ENCODE results near the gene JAZF1.

Gene JAZF1

DNA sequence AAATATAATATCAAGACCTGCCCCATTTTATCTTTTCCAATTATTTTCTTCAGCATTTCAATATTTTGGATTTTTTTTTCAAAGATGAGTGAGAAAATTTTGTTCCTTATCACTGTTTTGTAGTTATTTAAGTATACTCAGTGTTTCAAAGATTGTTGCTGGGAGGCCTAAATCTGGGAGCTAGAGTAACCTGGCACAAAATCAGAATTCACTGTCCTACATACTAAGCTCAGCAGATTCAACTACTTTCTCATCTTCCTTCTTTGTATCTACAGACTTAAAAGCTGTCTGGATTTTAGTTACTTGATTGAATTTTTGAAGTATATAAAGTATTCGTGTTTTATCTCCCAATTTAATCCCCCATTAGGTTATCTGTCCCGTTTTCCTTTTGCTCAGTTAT is 354.7 kb downstream of the JAZF1 start:
- Histone ChIP-seq H3K4me3 (ENCODE audit: insufficient read depth, low read length, poor library complexity, severe bottlenecking) (no peak overlapping the region), H4K20me1 (ENCODE audit: low read depth, low read length) (no peaks in the 10 kb centered on the region), H3F3A (ENCODE audit: insufficient read depth) (no peaks in the 10 kb centered on the region), H3K9ac (ENCODE audit: low read length) (no peak overlapping the region), H2AFZ (ENCODE audit: low read depth, low read length, severe bottlenecking) (no peak overlapping the region), H3K9me3 (ENCODE audit: insufficient read depth, low read length) (no peaks in the 10 kb centered on the region), H3K27me3 (ENCODE audit: low read length) (no peaks in the 10 kb centered on the region), H3K79me2 (ENCODE audit: insufficient read depth, low read length) (no peaks in the 10 kb centered on the region), H3K4me2 (ENCODE audit: low read depth, low read length, poor library complexity, severe bottlenecking) (no peak overlapping the region), H3K9me2 (replicated peaks; ENCODE audit: insufficient read depth, low read length) (no peaks in the 10 kb centered on the region), H3K36me3 (ENCODE audit: low read length) (peaks cover 7% of the 10 kb centered on the region; the same call in 1 of the 2 replicates), H3K27ac (ENCODE audit: low read depth, low read length) (no peak overlapping the region)
- TF ChIP-seq EZH2phosphoT487 (conservative IDR thresholded peaks at IDR 0.05; ENCODE audit: low read length), result no peak
- TF ChIP-seq, protein P1, sequence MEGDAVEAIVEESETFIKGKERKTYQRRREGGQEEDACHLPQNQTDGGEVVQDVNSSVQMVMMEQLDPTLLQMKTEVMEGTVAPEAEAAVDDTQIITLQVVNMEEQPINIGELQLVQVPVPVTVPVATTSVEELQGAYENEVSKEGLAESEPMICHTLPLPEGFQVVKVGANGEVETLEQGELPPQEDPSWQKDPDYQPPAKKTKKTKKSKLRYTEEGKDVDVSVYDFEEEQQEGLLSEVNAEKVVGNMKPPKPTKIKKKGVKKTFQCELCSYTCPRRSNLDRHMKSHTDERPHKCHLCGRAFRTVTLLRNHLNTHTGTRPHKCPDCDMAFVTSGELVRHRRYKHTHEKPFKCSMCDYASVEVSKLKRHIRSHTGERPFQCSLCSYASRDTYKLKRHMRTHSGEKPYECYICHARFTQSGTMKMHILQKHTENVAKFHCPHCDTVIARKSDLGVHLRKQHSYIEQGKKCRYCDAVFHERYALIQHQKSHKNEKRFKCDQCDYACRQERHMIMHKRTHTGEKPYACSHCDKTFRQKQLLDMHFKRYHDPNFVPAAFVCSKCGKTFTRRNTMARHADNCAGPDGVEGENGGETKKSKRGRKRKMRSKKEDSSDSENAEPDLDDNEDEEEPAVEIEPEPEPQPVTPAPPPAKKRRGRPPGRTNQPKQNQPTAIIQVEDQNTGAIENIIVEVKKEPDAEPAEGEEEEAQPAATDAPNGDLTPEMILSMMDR (IDR thresholded peaks at IDR 0.05; ENCODE audit: insufficient read depth, low read length, poor library complexity, severe bottlenecking), result no peak

DNA sequence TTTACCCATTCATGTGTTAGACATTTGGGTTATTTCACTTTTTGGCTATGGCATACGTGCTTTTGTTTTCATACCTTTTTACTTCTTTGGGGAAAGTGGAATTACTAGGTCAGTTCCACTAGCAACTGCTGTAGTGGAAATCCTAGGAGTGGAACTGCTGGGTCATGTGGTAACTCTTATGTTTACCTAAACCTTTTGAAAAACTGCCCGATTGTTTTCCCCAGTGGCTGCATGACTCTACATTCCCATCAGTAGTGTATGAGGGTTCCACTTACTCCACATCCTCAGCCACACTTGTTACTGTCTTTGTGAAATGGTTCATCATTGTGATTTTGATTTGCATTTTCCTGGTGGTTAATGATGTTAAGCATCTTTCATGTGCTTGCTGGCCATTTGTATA is 358.4 kb downstream of the JAZF1 start:
- H3K4me2 ChIP-seq (ENCODE audit: low read depth, low read length, poor library complexity, severe bottlenecking), result no peak overlapping the region
- H3K9ac ChIP-seq (ENCODE audit: low read length), result no peak overlapping the region
- no peak overlapping the region for H3K27ac ChIP-seq (ENCODE audit: low read depth, low read length)
- no peaks in the 10 kb centered on the region for H3K27me3 ChIP-seq (ENCODE audit: low read length)
- H3K79me2 ChIP-seq (ENCODE audit: insufficient read depth, low read length), result no peaks in the 10 kb centered on the region
- TF ChIP-seq, protein P1 (IDR thresholded peaks at IDR 0.05; ENCODE audit: insufficient read depth, low read length, poor library complexity, severe bottlenecking), result no peak
- no peak for TF ChIP-seq EZH2phosphoT487 (conservative IDR thresholded peaks at IDR 0.05; ENCODE audit: low read length)
- H3K36me3 ChIP-seq (ENCODE audit: low read length), result no peaks in the 10 kb centered on the region
- no peak overlapping the region for H3K4me3 ChIP-seq (ENCODE audit: insufficient read depth, low read length, poor library complexity, severe bottlenecking)
- H4K20me1 ChIP-seq (ENCODE audit: low read depth, low read length), result no peaks in the 10 kb centered on the region
- H3K9me2 ChIP-seq (replicated peaks; ENCODE audit: insufficient read depth, low read length), result no peaks in the 10 kb centered on the region
- no peak overlapping the region for H2AFZ ChIP-seq (ENCODE audit: low read depth, low read length, severe bottlenecking)
- H3K9me3 ChIP-seq (ENCODE audit: insufficient read depth, low read length), result no peaks in the 10 kb centered on the region
- no peaks in the 10 kb centered on the region for H3F3A ChIP-seq (ENCODE audit: insufficient read depth)

DNA sequence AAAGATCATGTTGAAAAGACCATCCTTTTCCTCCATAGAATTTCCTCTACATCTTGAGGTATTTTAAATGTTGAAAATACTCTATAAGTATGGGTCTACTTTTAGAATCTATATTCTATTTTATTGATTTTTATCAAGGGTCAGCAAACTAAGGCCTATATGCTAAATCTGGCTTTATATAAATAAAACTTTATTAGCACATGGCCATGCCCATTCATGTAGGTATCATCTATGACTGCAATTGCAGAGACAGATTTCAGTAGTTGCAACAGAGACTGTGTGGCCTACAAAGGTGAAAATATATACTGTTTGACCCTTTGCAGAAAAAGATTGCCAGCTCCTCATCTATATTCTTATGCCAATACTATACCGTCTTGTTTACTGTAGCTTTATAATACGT is 367.9 kb downstream of the JAZF1 start:
- H3K27ac ChIP-seq (ENCODE audit: low read depth, low read length), result no peak overlapping the region
- no peak overlapping the region for H3K9ac ChIP-seq (ENCODE audit: low read length)
- no peaks in the 10 kb centered on the region; the same call in 1 of the 2 replicates for H3K36me3 ChIP-seq (ENCODE audit: low read length)
- H3K9me3 ChIP-seq (ENCODE audit: insufficient read depth, low read length), result no peaks in the 10 kb centered on the region
- H4K20me1 ChIP-seq (ENCODE audit: low read depth, low read length), result no peaks in the 10 kb centered on the region
- H2AFZ ChIP-seq (ENCODE audit: low read depth, low read length, severe bottlenecking), result no peak overlapping the region
- H3K4me2 ChIP-seq (ENCODE audit: low read depth, low read length, poor library complexity, severe bottlenecking), result no peak overlapping the region
- H3K4me3 ChIP-seq (ENCODE audit: insufficient read depth, low read length, poor library complexity, severe bottlenecking), result no peak overlapping the region
- no peaks in the 10 kb centered on the region for H3K79me2 ChIP-seq (ENCODE audit: insufficient read depth, low read length)
- H3K9me2 ChIP-seq (replicated peaks; ENCODE audit: insufficient read depth, low read length), result no peaks in the 10 kb centered on the region
- TF ChIP-seq, protein P1 (IDR thresholded peaks at IDR 0.05; ENCODE audit: insufficient read depth, low read length, poor library complexity, severe bottlenecking), result no peak
- no peak for TF ChIP-seq EZH2phosphoT487 (conservative IDR thresholded peaks at IDR 0.05; ENCODE audit: low read length)
- H3K27me3 ChIP-seq (ENCODE audit: low read length), result no peaks in the 10 kb centered on the region
- no peaks in the 10 kb centered on the region for H3F3A ChIP-seq (ENCODE audit: insufficient read depth)

All from SU-DHL-6 (cell line).